Activated naive CD8-positive, alpha-beta T cell treated with anti-CD3 and anti-CD28 coated beads for 36 hours (primary cell): ENCODE measurements around the gene INSIG2. TPM values are rescaled to one million over a fixed set of nuclear protein-coding genes. Genes with fewer than 3 reads are reported as not detected.

Source experiments
- DNase-seq: peaks from one replicate; pipeline ENCODE4 v3.0.0; 2021
- H3K27ac Mint-ChIP-seq: one replicate; pipeline ENCODE4 v1.8.0; 2022; ENCODE audit warnings: mild to moderate bottlenecking, moderate library complexity, mixed read lengths
- H3K27me3 Mint-ChIP-seq: one replicate; pipeline ENCODE4 v1.8.0; 2022; ENCODE audit warnings: mild to moderate bottlenecking, mixed read lengths
- H3K36me3 Mint-ChIP-seq: one replicate; pipeline ENCODE4 v1.8.0; 2021; ENCODE audit warnings: mild to moderate bottlenecking, mixed read lengths
- H3K4me1 Mint-ChIP-seq: one replicate; pipeline ENCODE4 v1.8.0; 2021; ENCODE audit warnings: mixed read lengths
- H3K4me3 Mint-ChIP-seq: one replicate; pipeline ENCODE4 v1.8.0; 2022; ENCODE audit warnings: mild to moderate bottlenecking, moderate library complexity, mixed read lengths
- H3K9me3 Mint-ChIP-seq: one replicate; pipeline ENCODE4 v1.8.0; 2022; ENCODE audit warnings: mixed read lengths
- total RNA-seq, 2 experiments: library from RNA; stranded (reverse); gene quantifications; one replicate each; pipeline ENCODE4 v1.2.3, GENCODE V29; 2021

The INSIG2 gene
- total RNA-seq, 2 experiments from 2014 or later, result 31.8 to 35.3 TPM

DNA sequence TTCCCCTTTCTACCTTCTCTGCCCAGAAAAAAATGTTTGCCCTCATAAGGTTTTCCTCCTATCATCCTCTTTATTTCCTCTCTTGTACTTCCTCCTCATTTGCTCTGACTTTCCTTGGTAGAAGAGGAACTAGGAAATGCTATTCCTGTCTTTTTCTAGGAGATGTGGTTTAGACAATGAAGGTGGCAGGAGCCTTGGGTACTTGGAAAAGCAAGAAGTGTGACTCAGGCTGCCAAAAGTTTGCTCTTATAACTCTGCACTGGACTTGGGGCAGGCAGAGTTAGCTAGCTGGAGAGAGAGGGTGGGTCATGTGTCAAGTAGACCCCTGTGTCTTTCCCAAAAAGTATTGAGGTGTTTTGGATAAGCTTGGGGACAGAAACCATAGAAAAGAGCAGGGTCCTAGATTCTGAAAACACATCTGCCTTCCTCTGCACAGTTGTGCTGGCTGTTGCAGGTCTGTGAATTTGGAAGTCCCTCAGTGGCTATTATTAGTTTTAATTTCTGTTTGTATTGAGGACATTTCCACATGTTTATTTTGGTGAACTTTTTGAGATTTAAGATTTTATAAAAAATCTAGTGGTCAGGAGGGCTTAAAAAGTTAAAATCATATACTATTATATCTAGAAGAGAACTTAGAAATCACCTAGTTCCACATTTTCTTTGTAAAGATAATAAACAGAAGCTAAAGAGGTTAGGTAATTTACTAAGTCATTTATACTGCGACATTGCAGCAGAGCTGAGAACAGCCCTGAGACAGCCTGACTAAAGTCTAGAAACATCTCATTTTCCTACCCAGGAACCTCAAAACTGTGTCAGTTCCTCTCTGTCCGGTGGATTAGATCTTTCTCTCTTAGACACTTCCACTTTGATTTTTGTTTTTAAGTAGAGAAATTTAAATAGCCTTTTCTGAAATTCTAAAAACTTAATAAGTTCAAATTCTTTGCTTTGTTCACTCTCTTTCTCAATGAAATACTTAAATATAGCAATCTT lies 16.0 kb downstream of the INSIG2 start:
- H3K9me3 Mint-ChIP-seq, result no peaks in the 10 kb centered on the region
- no peak for DNase-seq
- peaks cover 24% of the 10 kb centered on the region for H3K36me3 Mint-ChIP-seq
- no peaks in the 10 kb centered on the region for H3K27me3 Mint-ChIP-seq
- peaks cover 14% of the 10 kb centered on the region for H3K4me1 Mint-ChIP-seq
- H3K4me3 Mint-ChIP-seq, result no peak overlapping the region
- no peak overlapping the region for H3K27ac Mint-ChIP-seq

DNA sequence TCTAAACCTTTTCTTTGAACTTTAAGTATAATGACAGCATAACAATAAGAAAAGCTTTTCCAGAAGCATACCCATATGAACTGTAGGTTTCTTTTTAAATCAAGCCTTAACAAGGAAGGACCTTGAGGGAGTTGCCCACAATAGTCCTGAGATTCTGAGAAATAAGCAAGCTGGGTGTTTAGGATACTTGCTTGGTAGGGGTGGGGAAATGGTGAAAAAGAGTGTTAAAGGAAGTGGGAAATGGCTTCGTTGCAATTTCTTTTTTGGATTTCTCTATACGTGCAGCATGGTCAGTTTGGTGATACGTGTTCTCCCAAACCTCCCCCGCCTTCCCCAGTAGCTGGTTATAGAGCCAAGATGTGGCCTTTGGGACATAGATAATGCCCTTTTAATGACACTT lies 17.2 kb downstream of the INSIG2 start:
- H3K27ac Mint-ChIP-seq, result no peak overlapping the region

GRCh38 chr2:118106926-118107325 lies 18.7 kb downstream of the INSIG2 start:
- H3K4me3 Mint-ChIP-seq, result no peak overlapping the region
- H3K27me3 Mint-ChIP-seq, result no peaks in the 10 kb centered on the region
- DNase-seq, result no peak
- peaks cover 13% of the 10 kb centered on the region for H3K4me1 Mint-ChIP-seq
- H3K36me3 Mint-ChIP-seq, result peaks cover 30% of the 10 kb centered on the region
- H3K27ac Mint-ChIP-seq, result no peak overlapping the region
- peaks cover 2% of the 10 kb centered on the region for H3K9me3 Mint-ChIP-seq

More for the DNA sequence above, 17.2 kb downstream of the INSIG2 start:
- Mint-ChIP-seq H3K4me3 (no peak overlapping the region), H3K27me3 (no peaks in the 10 kb centered on the region), H3K36me3 (peaks cover 24% of the 10 kb centered on the region), H3K4me1 (peaks cover 16% of the 10 kb centered on the region), H3K9me3 (no peaks in the 10 kb centered on the region)
- DNase-seq, result no peak

DNA sequence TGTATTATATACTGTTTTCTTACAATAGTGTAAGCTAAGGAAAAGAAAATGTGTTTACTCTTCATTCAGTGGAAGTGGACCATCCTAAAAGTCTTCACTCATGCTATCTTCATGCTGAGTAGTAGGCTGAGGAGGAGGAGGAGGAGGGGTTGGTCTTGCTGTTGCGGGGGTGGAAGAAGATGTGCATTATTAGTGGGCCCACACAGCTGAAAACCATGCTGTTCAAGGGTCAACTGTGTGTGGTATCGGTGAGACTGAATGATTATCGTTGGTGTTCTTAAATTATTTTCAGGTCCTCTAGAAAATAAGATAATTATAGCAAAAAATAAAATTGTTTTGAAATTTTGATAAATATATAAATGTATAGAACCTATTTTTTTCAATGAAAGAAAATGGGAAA lies 22.0 kb downstream of the INSIG2 start:
- no peak for DNase-seq
- Mint-ChIP-seq H3K27me3 (no peaks in the 10 kb centered on the region), H3K4me3 (no peak overlapping the region), H3K4me1 (peaks cover 10% of the 10 kb centered on the region), H3K36me3 (peaks cover 25% of the 10 kb centered on the region), H3K9me3 (peaks cover 2% of the 10 kb centered on the region), H3K27ac (no peak overlapping the region)

DNA sequence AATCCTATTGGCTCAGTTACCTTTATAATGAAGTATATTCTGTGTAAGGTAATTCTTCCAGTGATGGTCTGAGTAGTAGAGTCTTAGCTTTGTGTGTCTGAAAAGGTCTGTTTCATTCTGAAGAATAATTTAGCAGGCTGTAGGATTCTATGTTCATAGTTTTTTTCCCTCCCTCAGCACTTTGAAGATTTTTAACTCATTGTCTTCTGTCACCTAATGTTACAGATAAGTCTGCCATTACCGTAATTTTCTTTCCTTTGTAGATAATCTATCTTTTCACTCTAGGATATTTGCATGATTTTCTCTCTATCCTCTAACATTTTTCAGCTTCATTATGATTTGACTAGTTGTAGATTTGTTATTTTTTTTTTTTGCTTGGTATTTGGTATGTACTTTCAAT lies 22.7 kb downstream of the INSIG2 start:
- Mint-ChIP-seq H3K27me3 (no peaks in the 10 kb centered on the region), H3K36me3 (peaks cover 25% of the 10 kb centered on the region), H3K4me3 (no peak overlapping the region), H3K4me1 (peaks cover 10% of the 10 kb centered on the region), H3K9me3 (peaks cover 2% of the 10 kb centered on the region), H3K27ac (no peak overlapping the region)
- no peak for DNase-seq

DNA sequence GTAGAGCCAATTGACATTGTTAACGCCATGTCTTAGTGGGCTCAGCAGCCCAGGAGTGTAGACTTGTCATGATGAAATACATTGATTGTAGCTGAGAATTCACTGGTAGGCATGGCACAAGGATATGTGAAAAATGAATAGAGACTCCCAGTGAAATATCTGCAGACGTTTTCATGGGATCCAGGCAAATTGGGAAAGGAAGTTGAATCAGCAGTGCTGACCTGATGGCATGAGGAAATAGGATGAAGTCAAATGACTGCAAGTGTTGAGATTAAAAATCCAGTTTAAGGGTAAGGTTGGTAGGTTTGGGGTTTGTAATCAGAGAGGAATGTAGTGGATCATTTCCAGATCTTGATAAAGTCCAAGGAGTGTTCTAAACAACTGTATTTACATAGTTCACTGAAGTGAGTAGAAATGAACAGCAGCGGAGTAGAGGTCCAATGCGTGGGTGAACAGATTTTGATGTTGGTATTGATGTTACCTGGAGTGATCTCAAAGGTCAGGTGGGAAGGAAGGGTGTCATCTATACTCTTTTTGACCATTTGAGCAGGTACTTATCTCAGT lies 24.6 kb downstream of the INSIG2 start:
- Mint-ChIP-seq H3K36me3 (peaks cover 25% of the 10 kb centered on the region), H3K9me3 (peaks cover 2% of the 10 kb centered on the region), H3K27ac (no peak overlapping the region), H3K27me3 (no peaks in the 10 kb centered on the region), H3K4me1 (peaks cover 10% of the 10 kb centered on the region), H3K4me3 (no peak overlapping the region)
- DNase-seq, result no peak

DNA sequence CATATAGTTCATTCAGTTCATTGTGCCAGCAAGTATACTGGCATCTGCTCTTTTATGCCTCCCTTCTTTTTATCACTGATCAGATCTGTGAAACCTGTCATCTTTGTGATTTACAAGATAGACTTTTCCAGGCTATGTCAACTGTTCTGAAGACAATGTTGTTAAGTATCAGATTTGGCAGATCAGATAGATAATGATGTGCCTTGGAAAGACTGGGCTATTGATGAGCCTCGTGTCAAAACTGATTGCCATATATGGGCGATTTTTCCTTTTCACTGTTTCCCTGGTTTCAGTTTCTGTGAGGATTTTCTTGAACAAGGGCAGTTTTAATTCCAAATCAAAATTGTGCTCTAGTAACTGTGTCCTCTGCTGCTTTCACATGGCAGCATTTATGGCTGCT lies 26.6 kb downstream of the INSIG2 start:
- Mint-ChIP-seq H3K4me3 (no peak overlapping the region), H3K9me3 (peaks cover 2% of the 10 kb centered on the region), H3K27me3 (no peaks in the 10 kb centered on the region), H3K27ac (no peak overlapping the region), H3K4me1 (peaks cover 6% of the 10 kb centered on the region), H3K36me3 (peaks cover 16% of the 10 kb centered on the region)
- no peak for DNase-seq

GRCh38 chr2:118115761-118116160 lies 27.5 kb downstream of the INSIG2 start:
- Mint-ChIP-seq H3K36me3 (peaks cover 12% of the 10 kb centered on the region), H3K27me3 (no peaks in the 10 kb centered on the region), H3K9me3 (peaks cover 2% of the 10 kb centered on the region), H3K27ac (no peak overlapping the region), H3K4me1 (peaks cover 4% of the 10 kb centered on the region), H3K4me3 (no peak overlapping the region)
- DNase-seq, result no peak

- Mint-ChIP-seq H3K4me1 (peaks cover 2% of the 10 kb centered on the region), H3K27me3 (no peaks in the 10 kb centered on the region), H3K36me3 (no peaks in the 10 kb centered on the region), H3K9me3 (no peaks in the 10 kb centered on the region), H3K4me3 (no peak overlapping the region), H3K27ac (no peak overlapping the region)
- DNase-seq, result no peak
Measured at GRCh38 chr2:118118479-118118878, 30.2 kb downstream of the INSIG2 start.

DNA sequence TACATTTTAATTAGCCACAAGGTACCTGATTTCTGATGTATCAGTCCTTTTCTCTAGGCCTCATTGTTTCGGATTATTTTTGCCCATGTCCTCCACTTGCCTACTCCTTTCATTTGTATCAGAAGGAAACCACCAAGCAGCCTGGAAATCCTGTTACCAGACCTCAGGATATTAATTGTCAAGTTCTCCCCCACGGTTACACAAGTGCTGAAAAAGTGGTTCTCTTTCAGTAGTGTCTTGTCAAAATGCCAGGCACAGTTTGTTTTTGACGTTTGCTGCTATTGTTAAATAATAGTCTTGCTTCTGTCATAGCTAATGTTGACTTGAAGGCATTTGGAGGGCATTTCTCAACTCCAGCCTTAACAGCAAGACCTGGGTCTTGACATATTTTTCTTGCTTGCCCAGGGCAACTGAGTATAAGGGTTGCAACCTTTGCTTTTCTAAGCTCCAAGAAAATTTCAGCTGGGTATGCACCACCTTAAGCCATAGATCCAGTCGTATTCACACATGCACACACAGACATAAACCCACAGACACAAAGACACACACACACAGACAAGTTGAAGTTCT lies 31.0 kb downstream of the INSIG2 start:
- Mint-ChIP-seq H3K4me1 (no peaks in the 10 kb centered on the region), H3K27ac (no peak overlapping the region), H3K36me3 (no peaks in the 10 kb centered on the region), H3K4me3 (no peak overlapping the region), H3K9me3 (no peaks in the 10 kb centered on the region), H3K27me3 (no peaks in the 10 kb centered on the region)
- no peak for DNase-seq

GRCh38 chr2:118119761-118120400 lies 31.6 kb downstream of the INSIG2 start:
- no peak for DNase-seq
- no peaks in the 10 kb centered on the region for H3K4me1 Mint-ChIP-seq
- H3K4me3 Mint-ChIP-seq, result no peak overlapping the region
- H3K27ac Mint-ChIP-seq, result no peak overlapping the region
- H3K9me3 Mint-ChIP-seq, result no peaks in the 10 kb centered on the region
- no peaks in the 10 kb centered on the region for H3K36me3 Mint-ChIP-seq
- peaks cover 3% of the 10 kb centered on the region for H3K27me3 Mint-ChIP-seq

GRCh38 chr2:118120401-118120780 lies 32.1 kb downstream of the INSIG2 start:
- Mint-ChIP-seq H3K36me3 (no peaks in the 10 kb centered on the region), H3K4me1 (no peaks in the 10 kb centered on the region), H3K4me3 (no peak overlapping the region), H3K9me3 (no peaks in the 10 kb centered on the region), H3K27ac (no peak overlapping the region), H3K27me3 (peaks cover 6% of the 10 kb centered on the region)
- no peak for DNase-seq

GRCh38 chr2:118121101-118121500 lies 32.8 kb downstream of the INSIG2 start:
- no peak for DNase-seq
- Mint-ChIP-seq H3K36me3 (no peaks in the 10 kb centered on the region), H3K27ac (no peak overlapping the region), H3K4me1 (no peaks in the 10 kb centered on the region), H3K4me3 (no peak overlapping the region), H3K27me3 (peaks cover 7% of the 10 kb centered on the region), H3K9me3 (no peaks in the 10 kb centered on the region)

DNA sequence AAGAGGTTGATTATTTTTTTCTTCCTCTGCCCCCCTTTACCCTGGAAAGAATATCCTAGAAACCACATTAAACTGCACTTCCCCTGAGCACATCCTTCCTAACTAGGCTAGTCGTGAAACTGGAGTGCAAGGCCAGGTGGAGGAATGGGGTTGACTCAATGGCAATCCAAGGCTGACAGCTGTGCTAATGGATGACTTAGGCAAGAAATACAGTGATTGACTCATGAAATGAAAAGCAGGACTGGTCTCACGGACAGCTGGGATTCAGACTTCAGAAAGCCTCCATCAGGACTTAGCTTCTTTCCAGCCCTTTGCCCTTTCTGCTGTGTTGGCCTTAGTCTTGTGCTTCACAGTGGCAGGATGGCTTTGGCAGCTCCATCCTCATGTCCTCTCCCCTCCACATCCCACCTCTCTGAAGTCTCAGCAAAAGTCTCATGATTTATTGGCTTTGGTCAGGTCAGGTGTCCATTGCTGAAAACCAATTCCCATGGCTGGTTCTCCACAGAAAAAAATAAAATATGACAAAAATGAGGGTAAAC lies 33.8 kb downstream of the INSIG2 start:
- no peaks in the 10 kb centered on the region for H3K9me3 Mint-ChIP-seq
- no peaks in the 10 kb centered on the region for H3K36me3 Mint-ChIP-seq
- H3K4me1 Mint-ChIP-seq, result no peaks in the 10 kb centered on the region
- H3K27me3 Mint-ChIP-seq, result peaks cover 17% of the 10 kb centered on the region
- no peak overlapping the region for H3K27ac Mint-ChIP-seq
- H3K4me3 Mint-ChIP-seq, result no peak overlapping the region
- DNase-seq, result no peak
